Loucy (cell line): Measurements from ENCODE around the gene TRAF3.

Source experiments
- H2AFZ ChIP-seq: fragments of 200-600 bp; sonication (generic); 2 replicates; pipeline ENCODE4 v1.6.0; 2016; ENCODE audit warnings: antibody characterized with exemption, mild to moderate bottlenecking, low read length, moderate library complexity
- H3F3A ChIP-seq: fragments of 200-600 bp; 2 replicates; pipeline ENCODE4 v1.6.0; 2016; ENCODE audit warnings: antibody characterized with exemption, low read depth, mild to moderate bottlenecking
- H3K27me3 ChIP-seq: fragments of 200-600 bp; sonication (generic); 2 replicates; pipeline ENCODE4 v1.6.1; 2014; ENCODE audit warnings: low read length, mild to moderate bottlenecking; ENCODE audit not compliant: insufficient read depth, poor library complexity, severe bottlenecking
- H3K36me3 ChIP-seq: fragments of 200-600 bp; sonication (generic); 2 replicates; pipeline ENCODE4 v1.6.1; 2016; ENCODE audit warnings: low read length; ENCODE audit not compliant: insufficient read depth
- H3K4me1 ChIP-seq: fragments of 200-600 bp; sonication (generic); 2 replicates; pipeline ENCODE4 v1.5.1; 2014; ENCODE audit warnings: low read length, mild to moderate bottlenecking; ENCODE audit not compliant: insufficient read depth, poor library complexity, severe bottlenecking
- H3K4me2 ChIP-seq: fragments of 200-600 bp; sonication (generic); 2 replicates; pipeline ENCODE4 v1.6.0; 2014; ENCODE audit warnings: antibody characterized with exemption, low read length, low read depth, mild to moderate bottlenecking; ENCODE audit not compliant: poor library complexity, severe bottlenecking
- H3K4me3 ChIP-seq: fragments of 200-600 bp; sonication (generic); 2 replicates; pipeline ENCODE4 v1.5.1; 2014; ENCODE audit warnings: low read length, mild to moderate bottlenecking, mixed read lengths; ENCODE audit not compliant: poor library complexity, severe bottlenecking
- H3K79me2 ChIP-seq: fragments of 200-600 bp; sonication (generic); 2 replicates; pipeline ENCODE4 v1.6.1; 2014; ENCODE audit warnings: low read length; ENCODE audit not compliant: insufficient read depth
- H3K9ac ChIP-seq: fragments of 200-600 bp; sonication (generic); 2 replicates; pipeline ENCODE4 v1.6.0; 2014; ENCODE audit warnings: mild to moderate bottlenecking, low read depth, low read length, moderate library complexity; ENCODE audit not compliant: poor library complexity, severe bottlenecking
- H3K9me2 ChIP-seq: fragments of 200-600 bp; sonication (generic); replicated peaks from 2 replicates; pipeline ENCODE4 v1.6.1; 2016; ENCODE audit warnings: low read depth, low read length, mixed read lengths
- H3K9me3 ChIP-seq: fragments of 200-600 bp; sonication (generic); 2 replicates; pipeline ENCODE4 v1.6.1; 2014; ENCODE audit warnings: mild to moderate bottlenecking, antibody characterized with exemption, low read length, low read depth; ENCODE audit not compliant: insufficient read depth
- H4K20me1 ChIP-seq: fragments of 200-600 bp; sonication (generic); 2 replicates; pipeline ENCODE4 v1.6.0; 2014; ENCODE audit warnings: antibody characterized with exemption, low read length, mild to moderate bottlenecking; ENCODE audit not compliant: insufficient read depth, poor library complexity, severe bottlenecking
- CTCF ChIP-seq: fragments of 200-600 bp; sonication (generic); conservative IDR thresholded peaks from 2 replicates; pipeline ENCODE4 v1.5.1; 2014; ENCODE audit warnings: mild to moderate bottlenecking, antibody characterized with exemption, low read length
- EZH2phosphoT487 ChIP-seq: fragments of 200-600 bp; IDR thresholded peaks from 2 replicates; pipeline ENCODE4 v1.6.1; 2018; ENCODE audit warnings: antibody characterized with exemption, mild to moderate bottlenecking, moderate library complexity, borderline replicate concordance

TRAF3 gene

GRCh38 chr14:102953100-102953499 is 175.9 kb downstream of the TRAF3 start:
- Histone ChIP-seq H2AFZ (no peak overlapping the region), H3K27me3 (no peaks in the 10 kb centered on the region), H3K9ac (no peak overlapping the region), H3K4me3 (no peak overlapping the region), H3K36me3 (no peaks in the 10 kb centered on the region), H3K4me2 (no peak overlapping the region), H3K9me3 (no peaks in the 10 kb centered on the region), H3K4me1 (peaks cover 8% of the 10 kb centered on the region), H4K20me1 (no peaks in the 10 kb centered on the region), H3F3A (no peaks in the 10 kb centered on the region), H3K79me2 (no peaks in the 10 kb centered on the region), H3K9me2 (no peaks in the 10 kb centered on the region)
- TF ChIP-seq CTCF (no peak), EZH2phosphoT487 (no peak)

- H3K9me3 ChIP-seq, result no peaks in the 10 kb centered on the region
- H3K36me3 ChIP-seq, result no peaks in the 10 kb centered on the region
- no peaks in the 10 kb centered on the region for H3K79me2 ChIP-seq
- no peak overlapping the region for H3K4me2 ChIP-seq
- TF ChIP-seq EZH2phosphoT487, result no peak
- no peak for TF ChIP-seq CTCF
- H2AFZ ChIP-seq, result no peak overlapping the region
- no peaks in the 10 kb centered on the region for H3F3A ChIP-seq
- peaks cover 2% of the 10 kb centered on the region for H3K4me1 ChIP-seq
- H3K9me2 ChIP-seq, result no peaks in the 10 kb centered on the region
- no peak overlapping the region for H3K9ac ChIP-seq
- no peak overlapping the region for H3K4me3 ChIP-seq
- H4K20me1 ChIP-seq, result no peaks in the 10 kb centered on the region
- H3K27me3 ChIP-seq, result no peaks in the 10 kb centered on the region
Observed at GRCh38 chr14:102954081-102954789, 177.0 kb downstream of the TRAF3 start.

GRCh38 chr14:102955636-102956408 is 178.6 kb downstream of the TRAF3 start:
- no peaks in the 10 kb centered on the region for H3K9me3 ChIP-seq
- H3K79me2 ChIP-seq, result no peaks in the 10 kb centered on the region
- no peaks in the 10 kb centered on the region for H3K9me2 ChIP-seq
- no peak overlapping the region for H3K4me3 ChIP-seq
- no peak overlapping the region for H3K4me2 ChIP-seq
- H3K36me3 ChIP-seq, result no peaks in the 10 kb centered on the region
- no peak overlapping the region for H2AFZ ChIP-seq
- no peaks in the 10 kb centered on the region for H3F3A ChIP-seq
- no peaks in the 10 kb centered on the region for H4K20me1 ChIP-seq
- H3K4me1 ChIP-seq, result no peaks in the 10 kb centered on the region
- TF ChIP-seq EZH2phosphoT487, result no peak
- TF ChIP-seq CTCF, result no peak
- H3K9ac ChIP-seq, result no peak overlapping the region
- no peaks in the 10 kb centered on the region for H3K27me3 ChIP-seq
